Smooth muscle cell of the pulmonary artery (primary cell): ENCODE measurements around the gene PREB. TPM values are rescaled to one million over a fixed set of nuclear protein-coding genes. Genes with fewer than 3 reads are reported as not detected.

Experiments
- total RNA-seq: library from RNA; depleted of rRNA; stranded (reverse); fragments of >200 nt; gene quantifications from 2 replicates; pipeline ENCODE4 v1.2.3, GENCODE V29; 2014

PREB gene
- total RNA-seq = 43.3 and 48.8 TPM in 2 replicates

GRCh38 chr2:27133905-27134780 lies at the start of gene PREB:
Gene PREB, minus strand, starts transcription at chr2:27134636. Its CDS starts 215 bp downstream, at chr2:27134421.

GRCh38 chr2:27148801-27149439 lies 14.5 kb upstream of the PREB start, which contains the start of gene TCF23:
Gene TCF23, plus strand, starts transcription at chr2:27149004. Its CDS starts 130 bp downstream, at chr2:27149134.

DNA sequence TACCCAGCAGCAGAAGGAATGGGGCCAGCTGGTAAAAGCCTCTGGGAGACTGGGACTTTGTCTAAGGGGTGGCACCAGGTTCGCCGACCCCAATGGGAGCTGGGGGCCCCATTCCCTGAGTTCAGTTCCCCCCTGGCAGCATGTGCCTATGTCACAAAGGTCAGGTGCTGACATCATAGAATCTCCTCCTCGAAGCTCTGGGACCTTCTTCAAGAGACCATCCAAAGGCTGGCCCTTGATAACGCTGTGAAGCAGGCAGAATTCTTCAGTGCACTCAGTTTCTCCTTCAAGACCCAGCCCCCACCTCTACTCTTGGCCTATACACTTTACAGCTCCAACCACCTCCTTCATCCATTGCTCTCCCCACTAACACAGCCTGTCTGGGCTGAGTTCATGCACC lies 4.9 kb upstream of the PREB start, which contains the start of gene PRR30:
Gene PRR30 (minus strand): TSS at position 101 of the 400 bp plus-strand sequence. CDS start 1,081 bp downstream, outside the sequence.

DNA sequence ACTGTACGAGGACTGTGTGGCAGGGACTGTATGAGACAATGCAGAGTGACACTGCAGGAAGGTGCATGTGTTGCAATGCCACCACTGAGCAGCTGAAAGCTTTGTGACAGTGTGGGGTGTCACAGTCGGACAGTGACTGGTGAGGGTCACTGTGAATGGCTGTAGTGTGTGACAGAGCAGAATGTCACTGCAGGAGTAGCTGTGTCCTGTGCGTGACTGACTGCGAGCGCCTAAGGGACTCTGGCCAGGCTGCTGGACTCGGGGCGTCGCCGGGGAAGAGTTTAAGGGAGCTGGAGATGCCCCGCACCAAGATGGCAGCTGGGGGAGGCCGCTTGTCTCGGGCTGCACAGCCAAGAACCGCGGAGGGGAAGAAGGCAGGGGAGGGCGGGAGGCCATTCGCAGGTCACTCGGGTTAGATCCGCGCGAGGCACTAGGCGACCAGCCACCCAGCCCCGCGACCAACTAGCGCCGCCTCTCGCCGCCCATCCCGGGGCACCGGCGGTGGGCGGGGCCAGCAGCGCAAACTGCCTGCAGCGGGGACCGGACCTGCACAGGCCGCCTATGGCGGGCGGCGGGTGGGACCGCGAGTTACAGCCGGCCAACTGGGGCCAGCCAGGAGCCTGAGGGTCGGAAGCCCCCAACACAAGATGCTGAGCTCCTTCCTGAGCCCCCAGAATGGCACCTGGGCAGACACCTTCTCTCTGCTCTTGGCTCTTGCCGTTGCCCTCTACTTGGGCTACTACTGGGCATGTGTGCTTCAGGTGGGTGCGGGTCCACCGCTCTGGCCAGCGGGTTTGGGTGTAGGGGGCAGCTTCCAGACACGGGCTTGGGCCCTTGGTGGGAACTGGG lies 10.9 kb downstream of the PREB start, which contains the start of gene ABHD1:
Gene ABHD1 (plus strand): TSS at position 514 of the 849 bp plus-strand sequence. CDS start 134 bp downstream, at position 648.

DNA sequence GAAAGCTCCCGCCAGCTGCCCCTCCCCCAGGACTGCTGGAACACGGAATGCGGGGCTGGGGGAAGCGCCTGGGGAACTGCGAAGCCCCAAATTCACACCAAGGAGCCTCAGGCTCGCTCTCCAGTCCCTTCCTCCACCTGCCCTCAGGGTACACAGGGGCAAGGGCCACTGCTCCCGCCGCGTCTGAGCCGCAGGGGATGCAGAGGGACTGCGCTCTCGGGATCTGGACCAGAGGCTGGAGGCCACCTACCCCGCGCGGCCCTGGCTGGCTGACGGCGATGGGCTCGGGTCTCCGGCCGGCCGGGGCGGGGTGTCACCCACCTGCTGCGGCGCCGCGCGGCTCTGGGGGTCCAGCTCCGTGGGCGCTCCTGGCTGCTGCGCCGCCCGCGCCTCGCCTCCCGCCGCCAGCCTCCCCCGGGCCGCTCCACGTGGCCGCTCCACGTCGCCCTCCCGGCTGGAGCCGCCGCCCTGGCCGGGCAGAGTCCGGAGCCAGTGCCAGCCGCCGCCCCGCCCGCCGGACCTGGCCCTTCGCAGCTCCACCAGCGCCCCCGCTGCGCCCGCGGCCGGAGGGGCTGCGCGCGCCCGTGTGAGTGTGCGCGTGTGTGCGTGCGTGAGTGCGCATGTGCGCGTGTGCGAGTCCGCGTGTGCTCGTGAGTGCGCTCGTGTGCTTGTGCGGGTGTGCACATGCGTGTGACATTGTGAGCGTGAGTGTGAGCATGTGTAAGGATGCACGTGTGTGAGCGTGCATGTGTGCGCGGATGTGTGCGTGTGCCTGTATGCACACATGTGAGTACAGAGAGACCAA lies 15.7 kb downstream of the PREB start, which contains the start of gene CGREF1:
Gene CGREF1 (minus strand): TSS at position 604 of the 805 bp plus-strand sequence. CDS start 14,762 bp downstream, outside the sequence.

DNA sequence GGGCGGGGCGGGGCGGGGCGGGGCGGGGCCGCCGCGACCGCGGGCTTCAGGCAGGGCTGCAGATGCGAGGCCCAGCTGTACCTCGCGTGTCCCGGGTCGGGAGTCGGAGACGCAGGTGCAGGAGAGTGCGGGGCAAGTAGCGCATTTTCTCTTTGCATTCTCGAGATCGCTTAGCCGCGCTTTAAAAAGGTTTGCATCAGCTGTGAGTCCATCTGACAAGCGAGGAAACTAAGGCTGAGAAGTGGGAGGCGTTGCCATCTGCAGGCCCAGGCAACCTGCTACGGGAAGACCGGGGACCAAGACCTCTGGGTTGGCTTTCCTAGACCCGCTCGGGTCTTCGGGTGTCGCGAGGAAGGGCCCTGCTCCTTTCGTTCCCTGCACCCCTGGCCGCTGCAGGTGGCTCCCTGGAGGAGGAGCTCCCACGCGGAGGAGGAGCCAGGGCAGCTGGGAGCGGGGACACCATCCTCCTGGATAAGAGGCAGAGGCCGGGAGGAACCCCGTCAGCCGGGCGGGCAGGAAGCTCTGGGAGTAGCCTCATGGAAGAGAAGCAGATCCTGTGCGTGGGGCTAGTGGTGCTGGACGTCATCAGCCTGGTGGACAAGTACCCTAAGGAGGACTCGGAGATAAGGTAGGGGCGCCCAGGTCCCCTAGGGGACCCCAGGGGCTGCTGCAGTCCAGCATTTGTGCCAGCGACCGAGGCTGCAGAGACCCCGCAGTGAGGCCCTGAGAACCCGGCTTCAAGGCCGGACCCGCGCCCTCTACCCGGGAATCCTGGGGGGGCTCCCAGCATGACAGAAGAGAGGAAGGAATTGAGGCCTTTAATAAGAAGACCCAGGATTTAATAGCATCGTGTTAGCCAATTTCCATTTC lies 47.5 kb downstream of the PREB start, which contains the start of gene KHK:
Gene KHK (plus strand): TSS at position 49 of the 870 bp plus-strand sequence. CDS start 488 bp downstream, at position 537.

Other genes with a start within 250 kb of the PREB start
- 7.6 and 11.7 TPM in 2 replicates for gene MAPRE3, start 164.0 kb downstream of the PREB start, total RNA-seq
- 45.8 and 49.5 TPM in 2 replicates for gene TMEM214, start 101.7 kb downstream of the PREB start, total RNA-seq
- 17.8 and 23.9 TPM in 2 replicates for gene AGBL5, start 83.0 kb downstream of the PREB start, total RNA-seq
- gene OST4, start 63.0 kb downstream of the PREB start, total RNA-seq = 378 and 636 TPM in 2 replicates
- 283 and 480 TPM in 2 replicates for gene EMILIN1, start 56.0 kb downstream of the PREB start, total RNA-seq
- 0.98 and 0.99 TPM in 2 replicates for gene KHK, start 47.9 kb downstream of the PREB start, total RNA-seq
- gene CGREF1, start 15.5 kb downstream of the PREB start, total RNA-seq = 30.5 and 40.8 TPM in 2 replicates
- gene ABHD1, start 10.8 kb downstream of the PREB start, total RNA-seq = 0.13 and 0.20 TPM in 2 replicates
- gene PRR30, start 4.8 kb upstream of the PREB start, total RNA-seq = not detected in 2 replicates
- gene TCF23, start 14.4 kb upstream of the PREB start, total RNA-seq = not detected in 2 replicates
- gene ATRAID, start 77.4 kb upstream of the PREB start, total RNA-seq = 155 and 179 TPM in 2 replicates
- gene SLC5A6, start 77.6 kb upstream of the PREB start, total RNA-seq = 17.2 and 25.6 TPM in 2 replicates
- gene CAD, start 82.7 kb upstream of the PREB start, total RNA-seq = 37.3 and 75.5 TPM in 2 replicates
- 0.03 and 0.26 TPM in 2 replicates for gene SLC30A3, start 128.4 kb upstream of the PREB start, total RNA-seq
- not detected in 2 replicates for gene DNAJC5G, start 140.8 kb upstream of the PREB start, total RNA-seq
- gene TRIM54, start 147.8 kb upstream of the PREB start, total RNA-seq = 0.10 TPM in 1 of 2 replicates, not detected in the other
- gene UCN, start 173.8 kb upstream of the PREB start, total RNA-seq = 0.85 and 1.2 TPM in 2 replicates
- 71.7 and 83.5 TPM in 2 replicates for gene MPV17, start 188.5 kb upstream of the PREB start, total RNA-seq
- 24.6 and 31.1 TPM in 2 replicates for gene GTF3C2, start 222.1 kb upstream of the PREB start, total RNA-seq
- gene EIF2B4, start 235.7 kb upstream of the PREB start, total RNA-seq = 25.2 and 27.7 TPM in 2 replicates
- 111 and 145 TPM in 2 replicates for gene SNX17, start 236.0 kb upstream of the PREB start, total RNA-seq
- 8.9 and 10.6 TPM in 2 replicates for gene ZNF513, start 246.1 kb upstream of the PREB start, total RNA-seq